CD4-positive, alpha-beta T cell treated with Interleukin-21 for 1 hour (primary cell): Measurements from ENCODE around the gene C3orf20.
"Not testable (repeated sequence)": the region's sequence is repeated elsewhere in the genome, so short reads cannot be mapped to it uniquely, and the experiment has no call there.

Source experiments
- DNase-seq: peaks from one replicate; pipeline ENCODE4 v3.0.0-alpha.2; 2020

Gene C3orf20

GRCh38 chr3:14651440-14652251 lies 23.3 kb upstream of the C3orf20 start, which contains the start of gene CCDC174:
Gene CCDC174 (plus strand): TSS chr3:14651762. CDS start chr3:14651837, 75 bp downstream.
- DNase-seq, result peak; percentile 99

GRCh38 chr3:14652360-14652907 lies 22.5 kb upstream of the C3orf20 start:
- not testable (repeated sequence) for DNase-seq

GRCh38 chr3:14657579-14657978 lies 17.4 kb upstream of the C3orf20 start:
- no peak for DNase-seq

- no peak for DNase-seq
These were observed 16.0 kb upstream of the C3orf20 start for GRCh38 chr3:14658978-14659377.

- DNase-seq, result no peak
These were observed 14.0 kb upstream of the C3orf20 start for GRCh38 chr3:14660942-14661341.

- DNase-seq, result no peak
These were observed 11.4 kb upstream of the C3orf20 start for GRCh38 chr3:14663396-14664135.

GRCh38 chr3:14664170-14664569 lies 10.8 kb upstream of the C3orf20 start:
- no peak for DNase-seq

GRCh38 chr3:14672588-14672987 lies 2.4 kb upstream of the C3orf20 start:
- no peak for DNase-seq

GRCh38 chr3:14676881-14677280 lies 1.9 kb downstream of the C3orf20 start:
- no peak for DNase-seq

GRCh38 chr3:14678015-14678503 lies 3.1 kb downstream of the C3orf20 start:
- DNase-seq, result no peak

GRCh38 chr3:14680115-14680514 lies 5.2 kb downstream of the C3orf20 start:
- DNase-seq, result no peak

GRCh38 chr3:14680716-14681115 lies 5.8 kb downstream of the C3orf20 start:
- DNase-seq, result no peak

- no peak for DNase-seq
These were observed 9.5 kb downstream of the C3orf20 start for GRCh38 chr3:14684447-14684846.

- no peak for DNase-seq
These were observed 10.2 kb downstream of the C3orf20 start for GRCh38 chr3:14685179-14685578.

GRCh38 chr3:14687360-14687759 lies 12.4 kb downstream of the C3orf20 start:
- DNase-seq, result no peak

GRCh38 chr3:14688525-14688924 lies 13.6 kb downstream of the C3orf20 start:
- no peak for DNase-seq

- no peak for DNase-seq
These were observed 14.5 kb downstream of the C3orf20 start for GRCh38 chr3:14689247-14689980.

- DNase-seq, result no peak
These were observed 16.3 kb downstream of the C3orf20 start for GRCh38 chr3:14691239-14691638.

- no peak for DNase-seq
These were observed 16.8 kb downstream of the C3orf20 start for GRCh38 chr3:14691719-14692118.

GRCh38 chr3:14698601-14699244 lies 23.8 kb downstream of the C3orf20 start:
- DNase-seq, result no peak

GRCh38 chr3:14699643-14700042 lies 24.7 kb downstream of the C3orf20 start:
- no peak for DNase-seq

- no peak for DNase-seq
These were observed 25.9 kb downstream of the C3orf20 start for GRCh38 chr3:14700891-14701290.
